ENCODE data around the gene OTOP3. TPM values are rescaled to one million over a fixed set of nuclear protein-coding genes. Genes with fewer than 3 reads are reported as not detected.
"Not testable (repeated sequence)": the region's sequence is repeated elsewhere in the genome, so short reads cannot be mapped to it uniquely, and the experiment has no call there.

The OTOP3 gene
- total RNA-seq, 1 donor from 2014 or later, result 0.80 TPM

DNA sequence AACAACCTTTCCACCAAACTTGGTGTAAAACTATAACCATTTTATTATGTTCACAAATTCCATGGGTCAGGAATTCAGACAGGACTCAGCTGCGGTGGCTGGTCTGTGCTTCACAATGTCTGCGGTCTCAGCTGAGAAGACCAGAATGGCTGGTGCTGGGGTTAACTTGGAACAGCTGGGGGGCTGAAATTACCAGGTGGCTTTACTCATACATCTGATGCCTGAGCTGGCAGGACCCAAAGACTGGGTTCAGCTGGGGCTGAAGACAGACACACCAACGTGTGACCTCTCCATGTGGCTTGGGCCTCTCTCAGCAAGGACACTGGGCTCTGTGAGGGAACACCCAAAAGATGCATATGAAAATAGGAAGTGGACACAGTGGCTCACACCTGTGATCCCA is 42.5 kb downstream of the OTOP3 start:
- TF ChIP-seq, protein P1, sequence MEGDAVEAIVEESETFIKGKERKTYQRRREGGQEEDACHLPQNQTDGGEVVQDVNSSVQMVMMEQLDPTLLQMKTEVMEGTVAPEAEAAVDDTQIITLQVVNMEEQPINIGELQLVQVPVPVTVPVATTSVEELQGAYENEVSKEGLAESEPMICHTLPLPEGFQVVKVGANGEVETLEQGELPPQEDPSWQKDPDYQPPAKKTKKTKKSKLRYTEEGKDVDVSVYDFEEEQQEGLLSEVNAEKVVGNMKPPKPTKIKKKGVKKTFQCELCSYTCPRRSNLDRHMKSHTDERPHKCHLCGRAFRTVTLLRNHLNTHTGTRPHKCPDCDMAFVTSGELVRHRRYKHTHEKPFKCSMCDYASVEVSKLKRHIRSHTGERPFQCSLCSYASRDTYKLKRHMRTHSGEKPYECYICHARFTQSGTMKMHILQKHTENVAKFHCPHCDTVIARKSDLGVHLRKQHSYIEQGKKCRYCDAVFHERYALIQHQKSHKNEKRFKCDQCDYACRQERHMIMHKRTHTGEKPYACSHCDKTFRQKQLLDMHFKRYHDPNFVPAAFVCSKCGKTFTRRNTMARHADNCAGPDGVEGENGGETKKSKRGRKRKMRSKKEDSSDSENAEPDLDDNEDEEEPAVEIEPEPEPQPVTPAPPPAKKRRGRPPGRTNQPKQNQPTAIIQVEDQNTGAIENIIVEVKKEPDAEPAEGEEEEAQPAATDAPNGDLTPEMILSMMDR (conservative IDR thresholded peaks at IDR 0.05), result no peak
- Mint-ChIP-seq H3K27me3 (peaks cover 33% of the 10 kb centered on the region), H3K9me3 (no peaks in the 10 kb centered on the region), H3K27ac (no peak overlapping the region), H3K4me3 (no peak overlapping the region), H3K36me3 (no peaks in the 10 kb centered on the region), H3K4me1 (ENCODE audit: unreplicated experiment) (peaks cover 7% of the 10 kb centered on the region)
- DNase-seq (ENCODE audit: extremely low spot score, unreplicated experiment), result no peak

DNA sequence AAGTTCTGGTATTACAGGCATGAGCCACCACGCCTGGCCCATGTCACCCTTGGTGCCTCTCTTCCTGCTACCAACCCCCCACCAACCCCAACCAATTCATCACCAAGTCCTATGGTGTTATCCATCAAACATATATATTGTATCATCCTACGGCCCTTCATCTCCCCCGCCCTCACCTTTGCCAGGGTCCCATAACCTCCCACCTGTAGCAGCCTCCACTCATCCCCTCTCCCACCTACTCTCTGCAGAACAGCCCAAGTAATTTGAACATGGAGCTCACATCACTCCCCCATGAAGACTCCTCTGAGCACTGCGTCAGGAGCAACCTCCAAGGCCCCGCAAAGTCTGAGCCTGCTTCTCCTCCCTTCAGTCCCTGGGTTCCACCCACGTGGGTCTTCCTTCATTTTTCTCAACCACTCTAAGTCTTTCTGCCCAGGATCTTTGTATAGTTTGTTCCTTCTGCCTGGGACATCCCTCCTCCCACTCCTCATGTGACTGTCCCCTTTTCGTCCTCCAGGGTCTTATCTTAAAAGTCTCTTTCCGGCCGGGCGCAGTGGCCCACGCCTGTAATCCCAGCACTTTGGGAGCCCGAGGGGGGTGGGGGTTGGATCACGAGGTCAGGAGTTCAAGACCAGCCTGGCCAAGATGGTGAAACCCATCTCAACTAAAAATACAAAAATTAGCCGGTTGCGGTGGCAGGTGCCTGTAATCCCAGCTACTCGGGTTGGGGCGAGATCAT is 43.9 kb downstream of the OTOP3 start:
- peak overlapping the region; percentile 39 for H3K4me3 Mint-ChIP-seq
- DNase-seq (ENCODE audit: extremely low spot score, unreplicated experiment), result no peak
- TF ChIP-seq, protein P1 (conservative IDR thresholded peaks at IDR 0.05), result no peak

DNA sequence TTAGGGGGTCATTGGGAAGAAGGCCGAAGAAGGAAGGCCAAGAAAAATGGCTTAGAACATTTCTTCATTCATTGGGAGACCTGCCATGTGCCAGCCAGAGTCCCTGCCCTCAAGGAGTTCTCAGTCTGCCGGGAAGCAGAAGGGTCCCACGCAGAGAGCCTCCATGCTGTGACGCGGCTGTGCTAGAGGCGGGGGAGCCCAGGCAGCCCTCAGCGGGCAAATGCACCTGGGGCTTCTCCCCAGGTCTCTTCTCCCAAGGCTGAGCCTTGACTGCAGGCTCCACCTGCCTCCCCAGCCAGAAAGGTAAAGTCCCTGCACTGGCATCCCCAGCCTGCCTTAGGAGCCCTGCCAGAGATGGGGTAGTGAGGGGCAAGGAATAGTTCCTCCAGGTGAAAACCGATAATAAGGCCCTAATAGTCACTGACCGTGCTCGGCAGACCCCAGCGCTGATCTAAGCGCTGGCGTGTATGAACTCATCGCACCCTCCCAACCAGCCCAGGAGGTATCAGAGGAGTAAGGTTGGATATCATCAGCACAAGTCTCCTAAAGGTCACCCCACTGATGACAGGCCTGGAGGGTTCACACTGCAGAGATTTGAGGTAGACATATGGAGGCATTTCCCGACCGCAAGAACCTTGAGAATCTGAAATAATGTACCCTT is 45.8 kb downstream of the OTOP3 start:
- peaks cover 11% of the 10 kb centered on the region for H3K27me3 Mint-ChIP-seq
- no peaks in the 10 kb centered on the region for H3K36me3 Mint-ChIP-seq
- TF ChIP-seq, protein P1 (conservative IDR thresholded peaks at IDR 0.05), result no peak
- H3K9me3 Mint-ChIP-seq, result no peaks in the 10 kb centered on the region
- peaks cover 7% of the 10 kb centered on the region for H3K4me1 Mint-ChIP-seq (ENCODE audit: unreplicated experiment)
- H3K4me3 Mint-ChIP-seq, result peak overlapping the region; percentile 95
- DNase-seq (ENCODE audit: extremely low spot score, unreplicated experiment), result no peak
- peak overlapping the region; percentile 92 for H3K27ac Mint-ChIP-seq

More for the DNA sequence above, 43.9 kb downstream of the OTOP3 start:
- H3K9me3 Mint-ChIP-seq, result no peaks in the 10 kb centered on the region
- H3K36me3 Mint-ChIP-seq, result no peaks in the 10 kb centered on the region
- H3K4me1 Mint-ChIP-seq (ENCODE audit: unreplicated experiment), result peaks cover 7% of the 10 kb centered on the region
- H3K27me3 Mint-ChIP-seq, result peaks cover 23% of the 10 kb centered on the region
- H3K27ac Mint-ChIP-seq, result peak overlapping the region; percentile 58

DNA sequence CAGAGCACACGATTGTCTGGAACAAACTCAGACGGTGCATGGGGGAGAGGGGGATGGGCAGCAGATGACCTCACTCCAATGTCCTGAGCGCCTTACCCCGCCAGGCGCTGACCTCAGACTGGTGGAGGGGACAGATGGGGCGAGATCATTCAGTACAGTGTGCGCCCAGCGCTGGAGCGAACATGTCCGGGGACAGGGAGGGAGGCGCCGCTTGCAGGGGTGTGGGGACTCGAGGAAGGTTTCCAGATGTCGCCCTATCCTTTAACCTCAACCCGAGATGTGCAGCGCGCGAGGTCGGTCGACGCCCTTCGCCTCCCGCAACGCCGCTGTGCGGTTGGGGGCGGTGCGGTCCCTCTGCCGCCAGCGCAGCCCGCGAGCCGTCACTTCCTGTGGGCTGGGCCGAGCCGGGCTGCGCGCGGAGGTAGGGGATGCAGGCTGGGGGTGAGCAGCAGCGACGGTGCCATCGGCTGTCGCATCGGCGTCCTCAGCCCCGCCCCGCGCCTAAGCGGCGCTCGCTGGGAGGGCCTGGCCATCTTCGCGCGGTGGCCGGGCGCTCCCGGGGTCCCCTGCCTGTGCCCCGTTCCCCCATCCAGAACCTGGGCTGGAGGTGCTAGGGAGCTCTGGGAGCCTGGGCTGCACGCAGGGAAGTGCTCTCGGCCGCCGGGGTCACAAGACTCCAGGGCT is 46.4 kb downstream of the OTOP3 start:
- DNase-seq (ENCODE audit: extremely low spot score, unreplicated experiment), result no peak
- Mint-ChIP-seq H3K4me3 (peak overlapping the region; percentile 95), H3K27ac (peak overlapping the region; percentile 92), H3K27me3 (peaks cover 8% of the 10 kb centered on the region), H3K9me3 (no peaks in the 10 kb centered on the region), H3K4me1 (ENCODE audit: unreplicated experiment) (peaks cover 8% of the 10 kb centered on the region), H3K36me3 (no peaks in the 10 kb centered on the region)
- TF ChIP-seq, protein P1 (conservative IDR thresholded peaks at IDR 0.05), result peak; percentile 42

DNA sequence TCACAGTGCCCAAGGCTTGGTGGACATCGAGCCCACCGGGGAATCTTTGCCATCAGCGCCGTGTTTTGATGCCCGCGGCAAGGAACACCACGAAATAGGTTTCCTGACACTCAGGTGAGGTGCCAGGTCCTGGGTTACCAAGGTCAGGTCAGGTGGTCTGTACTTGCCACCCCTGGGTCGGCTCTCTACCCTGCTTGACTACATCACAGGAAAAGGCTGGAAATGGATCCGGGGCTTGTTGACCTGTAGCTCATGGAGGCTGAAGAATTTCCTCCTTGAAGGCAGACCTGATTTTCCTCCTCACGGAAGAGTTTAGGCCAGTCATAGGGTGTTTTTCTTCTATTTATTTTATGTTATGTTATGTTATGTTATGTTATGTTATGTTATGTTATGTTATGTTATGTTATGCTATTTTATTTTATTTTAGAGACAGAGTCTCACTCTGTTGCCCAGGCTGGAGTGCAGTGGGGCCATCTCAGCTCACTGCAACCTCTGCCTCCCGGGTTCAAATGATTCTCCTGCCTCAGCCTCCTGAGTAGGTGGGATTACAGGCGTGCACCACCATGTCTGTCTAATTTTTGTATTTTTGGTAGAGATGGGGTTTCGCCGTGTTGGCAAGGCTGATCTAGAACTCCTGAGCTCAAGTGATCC is 47.1 kb downstream of the OTOP3 start:
- not testable (repeated sequence) for DNase-seq (ENCODE audit: extremely low spot score, unreplicated experiment); H3K9me3 Mint-ChIP-seq; H3K36me3 Mint-ChIP-seq; H3K27me3 Mint-ChIP-seq
- H3K27ac Mint-ChIP-seq, result peak overlapping the region; percentile 83
- peak overlapping the region; percentile 95 for H3K4me3 Mint-ChIP-seq
- peaks cover 11% of the 10 kb centered on the region for H3K4me1 Mint-ChIP-seq (ENCODE audit: unreplicated experiment)
